NCI-H510A (cell line): ENCODE data around the gene CABLES2.
"Not testable (repeated sequence)": the region's sequence is repeated elsewhere in the genome, so short reads cannot be mapped to it uniquely, and the experiment has no call there.

Experiments used
- DNase-seq: peaks from one replicate; lab custom pipeline; 2025; lab: John Stamatoyannopoulos, UW

CABLES2 gene

DNA sequence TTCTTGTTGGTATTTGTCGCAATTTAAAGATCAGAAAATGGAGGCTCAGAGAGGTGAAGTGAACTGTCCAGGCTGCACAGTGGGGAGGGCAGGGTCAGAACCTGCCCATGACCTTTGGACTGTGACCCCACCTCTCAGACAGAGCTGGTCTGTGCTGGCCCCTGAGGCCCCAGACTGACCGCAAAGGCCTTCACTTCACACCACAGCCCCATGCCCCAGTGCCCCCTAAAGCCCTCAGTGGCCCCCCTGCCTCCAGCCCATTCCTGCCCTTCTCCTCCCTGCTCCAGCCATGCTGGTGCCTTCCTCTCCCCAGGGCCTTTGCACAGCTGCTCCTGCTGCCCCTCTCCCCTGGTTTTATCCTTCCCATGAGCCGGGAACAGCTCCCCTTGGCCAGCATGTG, 29.6 kb upstream of the CABLES2 start:
- DNase-seq, result no peak

GRCh38 chr20:62433658-62434497, 26.8 kb upstream of the CABLES2 start:
- DNase-seq, result no peak

- DNase-seq, result peak; percentile 15
Measured at GRCh38 chr20:62430866-62431447, 23.9 kb upstream of the CABLES2 start.

GRCh38 chr20:62430311-62430853, 23.3 kb upstream of the CABLES2 start:
- no peak for DNase-seq

- no peak for DNase-seq
Measured at GRCh38 chr20:62429455-62430310, 22.6 kb upstream of the CABLES2 start.

GRCh38 chr20:62428396-62429295, 21.6 kb upstream of the CABLES2 start:
- no peak for DNase-seq

DNA sequence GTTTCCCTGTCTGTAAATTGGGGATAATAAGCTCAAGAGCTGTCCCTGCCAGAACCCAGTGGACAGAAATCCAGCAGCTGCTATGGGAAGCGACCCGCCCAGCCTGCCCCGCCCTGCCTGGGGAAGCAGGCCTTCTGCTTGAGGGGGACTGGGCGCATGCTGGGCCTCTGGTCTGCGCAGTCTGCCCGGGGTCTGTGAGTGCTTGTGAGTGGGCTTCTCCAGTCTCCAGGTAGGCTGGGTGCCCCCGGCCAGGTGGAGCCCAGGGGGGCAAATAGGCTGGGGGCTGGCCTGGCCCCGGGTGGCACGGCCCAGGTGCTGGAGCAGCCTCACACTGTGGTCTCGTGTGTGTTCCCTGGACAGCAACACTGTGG, 20.9 kb upstream of the CABLES2 start:
- no peak for DNase-seq

GRCh38 chr20:62427172-62428001, 20.3 kb upstream of the CABLES2 start, which contains the start of gene RBBP8NL:
Gene RBBP8NL (minus strand): TSS chr20:62427539. CDS start chr20:62419647, 7,892 bp downstream.
- DNase-seq, result peak; percentile 90

DNA sequence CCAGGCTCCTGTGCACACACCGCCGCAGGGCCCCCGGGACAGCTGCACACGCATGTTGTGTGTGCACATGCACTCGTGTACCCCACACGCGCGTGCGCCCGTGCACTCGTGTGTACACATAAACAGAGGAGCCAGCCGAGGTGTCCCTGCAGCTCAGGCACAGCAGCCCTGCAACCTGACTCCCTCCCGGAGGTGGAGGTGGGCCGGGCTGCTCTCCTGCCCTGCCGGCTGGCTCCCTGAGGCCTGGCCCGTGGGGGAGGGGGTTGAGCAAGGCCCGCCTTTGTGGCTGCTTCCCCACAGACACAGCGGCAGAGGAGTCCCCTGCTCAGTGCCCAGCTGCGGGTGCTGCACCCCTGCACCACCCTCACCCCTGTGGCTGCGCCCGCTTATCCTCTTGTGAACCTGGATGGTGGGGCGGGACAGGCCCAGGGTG, 19.6 kb upstream of the CABLES2 start:
- peak; percentile 82 for DNase-seq

DNA sequence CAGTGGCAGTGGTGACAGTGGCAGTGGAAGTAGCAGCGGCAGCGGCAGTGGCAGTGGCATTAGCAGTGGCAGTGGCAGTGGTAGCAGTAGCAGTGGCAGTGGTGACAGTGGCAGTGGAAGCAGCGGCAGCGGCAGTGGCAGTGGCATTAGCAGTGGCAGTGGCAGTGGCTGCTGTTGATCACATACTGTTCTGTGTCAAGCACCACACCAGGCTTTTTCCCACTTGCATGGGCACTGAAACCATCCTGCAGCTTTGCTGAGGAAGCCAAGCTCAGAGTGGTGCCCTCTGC, 18.9 kb upstream of the CABLES2 start:
- DNase-seq, result not testable (repeated sequence)

GRCh38 chr20:62425281-62426058, 18.4 kb upstream of the CABLES2 start:
- DNase-seq, result no peak

DNA sequence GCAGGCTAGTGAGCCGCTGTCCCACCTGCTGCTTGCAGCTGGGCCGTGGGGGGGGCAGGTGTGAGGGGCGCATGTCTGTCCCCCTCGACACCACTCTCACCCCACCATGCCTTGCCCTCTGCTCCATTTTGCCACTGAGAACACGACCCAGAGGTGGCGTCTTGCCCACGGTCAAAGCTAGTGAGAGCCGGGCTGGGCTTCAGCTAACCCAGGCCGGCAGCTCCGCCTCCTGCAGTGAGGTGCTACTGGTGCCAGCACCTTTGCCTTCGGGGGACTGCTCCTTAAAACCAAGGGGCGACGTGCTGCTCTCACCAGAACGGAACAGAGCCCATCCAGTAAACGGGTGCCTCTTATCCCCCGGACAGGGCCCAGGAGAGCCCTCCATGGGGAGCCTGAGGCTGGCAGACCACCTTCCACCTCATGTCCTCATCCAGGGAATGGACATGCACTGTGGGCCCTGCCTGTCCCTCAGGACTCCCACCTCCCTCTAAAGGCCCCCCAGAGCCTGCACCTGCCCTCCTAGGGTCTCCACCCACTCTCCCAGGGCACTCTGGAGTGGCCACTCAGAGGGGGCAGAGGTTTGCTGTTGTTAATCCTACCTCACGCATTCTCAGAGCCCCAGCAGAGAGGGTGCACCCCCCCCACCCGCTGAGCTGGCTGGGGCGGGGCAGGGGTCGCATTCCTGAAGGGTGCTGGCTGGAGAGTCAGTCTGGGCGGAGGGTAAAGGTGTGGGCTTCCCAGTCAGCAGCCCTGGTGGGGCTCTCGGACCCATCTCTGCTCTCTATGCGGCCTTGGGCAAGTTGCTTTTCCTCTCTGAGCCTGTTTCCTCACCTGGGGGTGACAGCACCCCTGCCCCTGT, 17.4 kb upstream of the CABLES2 start:
- no peak for DNase-seq

- no peak for DNase-seq
Measured at GRCh38 chr20:62423326-62423706, 16.2 kb upstream of the CABLES2 start.

GRCh38 chr20:62422636-62423325, 15.7 kb upstream of the CABLES2 start:
- no peak for DNase-seq

DNA sequence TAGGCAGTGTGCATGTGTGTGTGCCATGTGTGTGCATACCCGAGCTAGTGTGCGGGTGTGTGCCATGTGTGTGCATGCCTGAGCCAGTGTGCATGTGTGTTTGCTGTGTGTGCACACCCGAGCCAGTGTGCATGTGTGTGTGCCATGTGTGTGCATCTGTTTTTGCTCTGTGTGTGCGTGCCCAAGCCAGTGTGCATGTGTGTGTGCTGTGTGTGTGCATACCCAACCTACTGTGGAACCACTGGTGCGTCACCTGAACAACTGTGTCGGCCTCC, 14.6 kb upstream of the CABLES2 start:
- DNase-seq, result no peak

DNA sequence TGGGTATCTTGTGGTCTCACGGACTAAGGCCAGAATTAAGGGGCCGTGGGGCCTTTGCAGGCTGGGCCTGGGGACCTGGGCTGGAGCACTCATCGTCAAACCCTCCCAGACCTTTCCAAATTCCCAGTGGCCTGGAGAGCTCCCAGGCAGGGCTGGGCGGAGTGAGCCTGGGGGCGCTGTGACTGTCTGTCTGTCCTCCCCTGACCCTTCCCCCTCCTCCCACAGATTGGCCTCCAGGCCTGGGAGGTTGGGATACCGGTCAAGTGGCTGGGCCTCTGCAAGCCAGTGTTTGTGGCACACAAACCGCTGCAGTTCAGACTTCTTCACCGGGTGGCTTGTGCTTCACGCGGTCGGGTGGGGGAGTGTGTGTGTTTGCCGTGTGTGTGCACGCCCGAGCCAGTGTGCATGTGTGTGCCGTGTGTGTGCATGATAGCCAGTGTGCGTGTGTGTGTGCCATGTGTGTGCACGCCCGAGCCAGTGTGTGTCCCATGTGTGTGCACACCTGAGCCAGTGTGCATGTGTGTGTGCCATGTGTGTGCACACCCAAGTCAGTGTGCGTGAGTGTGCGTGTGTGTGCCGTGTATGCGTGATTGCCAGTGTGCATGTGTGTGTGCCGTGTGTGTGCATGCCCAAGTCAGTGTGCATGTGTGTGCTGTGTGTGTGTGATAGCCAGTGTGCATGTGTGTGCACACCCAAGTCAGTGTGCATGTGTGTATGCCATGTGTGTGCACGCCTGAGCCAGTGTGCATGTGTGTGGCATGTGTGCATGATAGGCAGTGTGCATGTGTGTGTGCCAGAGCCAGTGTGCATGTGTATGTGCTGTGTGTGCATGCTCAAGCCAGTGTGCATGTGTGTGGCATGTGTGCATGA, 14.0 kb upstream of the CABLES2 start:
- DNase-seq, result no peak

DNA sequence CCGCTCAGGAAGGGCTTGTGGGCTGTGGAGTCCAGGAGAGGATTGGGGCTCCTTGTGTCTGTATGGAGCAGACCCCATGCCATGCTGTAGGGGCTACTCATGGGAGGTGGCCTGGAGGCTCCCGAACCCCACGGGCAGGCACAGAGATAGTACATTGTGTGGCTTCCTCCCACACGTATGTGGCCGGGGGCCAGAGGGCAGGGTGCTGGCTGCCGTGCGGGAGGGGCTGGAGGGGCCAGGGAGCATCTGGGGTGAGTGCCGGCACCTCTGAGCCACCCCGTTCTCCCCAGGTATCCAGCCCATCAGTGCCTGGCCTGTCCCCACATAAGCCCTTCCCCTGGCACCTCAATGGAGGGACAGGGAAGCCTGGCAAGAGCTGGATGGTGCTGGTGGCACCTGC, 12.7 kb upstream of the CABLES2 start:
- no peak for DNase-seq
